PC-9 (cell line): ENCODE results near the gene ACTL8.

ENCODE experiments used
- EZH2 ChIP-seq: fragments of 200-600 bp; sonication (generic); IDR thresholded peaks from 2 replicates; pipeline ENCODE4 v1.8.0; 2017; ENCODE audit warnings: antibody characterized with exemption, low read depth
- TF ChIP-seq, protein P1 (sequence below): fragments of 200-600 bp; sonication (generic); conservative IDR thresholded peaks from 2 replicates; pipeline ENCODE4 v1.6.1; 2017; ENCODE audit warnings: mixed run types, antibody characterized with exemption, mild to moderate bottlenecking, moderate library complexity

DNA sequence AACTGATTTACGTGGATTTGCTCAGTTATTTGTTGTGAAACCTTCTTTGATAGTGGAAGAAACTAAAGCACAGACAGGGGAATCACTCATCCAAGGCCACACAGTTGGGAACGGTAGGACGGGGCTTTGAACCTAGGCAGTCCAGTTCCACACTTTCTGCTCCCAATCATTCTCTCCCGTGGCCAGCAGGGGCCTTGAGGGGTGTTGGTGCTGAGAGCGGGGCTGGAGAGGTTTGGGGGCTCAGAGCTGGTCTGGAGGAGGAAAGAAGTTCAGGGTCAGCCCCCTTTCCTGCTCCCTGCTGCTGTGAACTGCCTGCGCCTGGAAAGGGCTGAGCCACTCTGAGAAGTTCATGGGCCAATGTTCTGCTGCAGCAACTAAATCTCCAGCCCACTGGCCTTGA lies 31.4 kb upstream of the ACTL8 start:
- TF ChIP-seq, protein P1, sequence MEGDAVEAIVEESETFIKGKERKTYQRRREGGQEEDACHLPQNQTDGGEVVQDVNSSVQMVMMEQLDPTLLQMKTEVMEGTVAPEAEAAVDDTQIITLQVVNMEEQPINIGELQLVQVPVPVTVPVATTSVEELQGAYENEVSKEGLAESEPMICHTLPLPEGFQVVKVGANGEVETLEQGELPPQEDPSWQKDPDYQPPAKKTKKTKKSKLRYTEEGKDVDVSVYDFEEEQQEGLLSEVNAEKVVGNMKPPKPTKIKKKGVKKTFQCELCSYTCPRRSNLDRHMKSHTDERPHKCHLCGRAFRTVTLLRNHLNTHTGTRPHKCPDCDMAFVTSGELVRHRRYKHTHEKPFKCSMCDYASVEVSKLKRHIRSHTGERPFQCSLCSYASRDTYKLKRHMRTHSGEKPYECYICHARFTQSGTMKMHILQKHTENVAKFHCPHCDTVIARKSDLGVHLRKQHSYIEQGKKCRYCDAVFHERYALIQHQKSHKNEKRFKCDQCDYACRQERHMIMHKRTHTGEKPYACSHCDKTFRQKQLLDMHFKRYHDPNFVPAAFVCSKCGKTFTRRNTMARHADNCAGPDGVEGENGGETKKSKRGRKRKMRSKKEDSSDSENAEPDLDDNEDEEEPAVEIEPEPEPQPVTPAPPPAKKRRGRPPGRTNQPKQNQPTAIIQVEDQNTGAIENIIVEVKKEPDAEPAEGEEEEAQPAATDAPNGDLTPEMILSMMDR, result no peak
- no peak for TF ChIP-seq EZH2
